Measurements from ENCODE around the gene PPP2R3A. TPM values are rescaled to one million over a fixed set of nuclear protein-coding genes. Genes with fewer than 3 reads are reported as not detected.

The PPP2R3A gene
- total and polyA plus RNA-seq, 9 of the 15 experiments (the other 6 are each of a cell fraction or from before 2014, with no cell fraction given): 0.10 to 0.50 (median 0.24) TPM

- 3% methylated on average over 11 of the region's 16 CpGs for WGBS (ENCODE audit: insufficient coverage, low coverage, missing lambda C conversion rate)
- Histone ChIP-seq H3K4me3 (peak overlapping the region; percentile 59), H3K4me2 (ENCODE audit: insufficient read depth, low read length) (peak overlapping the region; percentile 77), H3K27me3 (ENCODE audit: control insufficient read depth in 2 of 2, insufficient read depth in 2 of 2, low read length in 2 of 2) (no peaks in the 10 kb centered on the region), H3K36me3 (ENCODE audit: control insufficient read depth, insufficient read depth, low read length) (no peaks in the 10 kb centered on the region), H3K9me3 (replicated peaks; ENCODE audit: control insufficient read depth, insufficient read depth, low read depth, low read length) (no peaks in the 10 kb centered on the region), H3K4me1 (replicated peaks in 1 of 2; ENCODE audit: control insufficient read depth in 2 of 2, insufficient read depth in 2 of 2, low read length in 2 of 2) (peaks cover 0 to 7% of the 10 kb centered on the region in 2 experiments; a peak in 2 of 5 replicates), H3K79me2 (ENCODE audit: control insufficient read depth, insufficient read depth, low read length) (no peaks in the 10 kb centered on the region), H3K9me1 (ENCODE audit: control insufficient read depth, insufficient read depth, low read length) (no peaks in the 10 kb centered on the region), H2AFZ (ENCODE audit: low read depth, low read length) (peak overlapping the region; percentile 83), H3K9ac (ENCODE audit: insufficient read depth in 1 of 2, low read depth in 2 of 2, low read length in 2 of 2) (peak overlapping the region in 1 of 2 experiments; percentile 68; a peak in 1 of 4 replicates), H3K27ac (ENCODE audit: extremely low read depth, low read depth, low read length) (no peak overlapping the region), H4K20me1 (replicated peaks; ENCODE audit: control insufficient read depth, insufficient read depth, low read length) (no peaks in the 10 kb centered on the region)
- ChIA-PET POLR2A (no interaction called here), CTCF (ENCODE audit: low intra/inter-chr PET ratio) (no interaction called here)
- intact Hi-C loops (cut with micrococcal nuclease): no loop called here
- DNase-seq (ENCODE audit: extremely low read depth in 1 of 4, low spot score in 3 of 4): no peak
- ATAC-seq: peak; percentile 42
- no peak for FAIRE-seq
- in situ Hi-C loops (cut with MboI): no loop called here
- no TSS peak for BruUV-seq (replicated peaks)
- TF ChIP-seq HMGN3 (IDR thresholded peaks at IDR 0.05; ENCODE audit: borderline replicate concordance, extremely low read depth, insufficient read length, low read depth, low read length) (peak; percentile 9), LARP7 (IDR thresholded peaks at IDR 0.05) (peak; percentile 89; the same call in 1 of the 2 replicates), ZNF316 (IDR thresholded peaks at IDR 0.05) (0 out of 2 replicates have a peak, but pooled peaks have one; percentile 16), POLR3G (IDR thresholded peaks at IDR 0.05; ENCODE audit: extremely low read depth, insufficient read length, insufficient replicate concordance) (no peak)
These were observed 411 bp upstream of the PPP2R3A start for GRCh38 chr3:135965129-135965505.

- TF ChIP-seq, protein P1, sequence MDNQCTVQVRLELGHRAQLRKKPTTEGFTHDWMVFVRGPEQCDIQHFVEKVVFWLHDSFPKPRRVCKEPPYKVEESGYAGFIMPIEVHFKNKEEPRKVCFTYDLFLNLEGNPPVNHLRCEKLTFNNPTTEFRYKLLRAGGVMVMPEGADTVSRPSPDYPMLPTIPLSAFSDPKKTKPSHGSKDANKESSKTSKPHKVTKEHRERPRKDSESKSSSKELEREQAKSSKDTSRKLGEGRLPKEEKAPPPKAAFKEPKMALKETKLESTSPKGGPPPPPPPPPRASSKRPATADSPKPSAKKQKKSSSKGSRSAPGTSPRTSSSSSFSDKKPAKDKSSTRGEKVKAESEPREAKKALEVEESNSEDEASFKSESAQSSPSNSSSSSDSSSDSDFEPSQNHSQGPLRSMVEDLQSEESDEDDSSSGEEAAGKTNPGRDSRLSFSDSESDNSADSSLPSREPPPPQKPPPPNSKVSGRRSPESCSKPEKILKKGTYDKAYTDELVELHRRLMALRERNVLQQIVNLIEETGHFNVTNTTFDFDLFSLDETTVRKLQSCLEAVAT (IDR thresholded peaks at IDR 0.05): no peak
- TF ChIP-seq ZNF316 (IDR thresholded peaks at IDR 0.05): peak; percentile 23; the same call in 1 of the 2 replicates
- no peak for TF ChIP-seq ZNF785 (CRISPR knock-in tag; IDR thresholded peaks at IDR 0.05)
- TF ChIP-seq MEF2A (IDR thresholded peaks at IDR 0.05; ENCODE audit: control insufficient read depth, low read depth, low read length): no peak
- TF ChIP-seq GABPB1 (CRISPR knock-in tag; IDR thresholded peaks at IDR 0.05): no peak
- Histone ChIP-seq H3K27ac (ENCODE audit: extremely low read depth, low read depth, low read length) (no peak overlapping the region), H3K9me3 (replicated peaks; ENCODE audit: control insufficient read depth, insufficient read depth, low read depth, low read length) (no peaks in the 10 kb centered on the region), H3K79me2 (ENCODE audit: control insufficient read depth, insufficient read depth, low read length) (no peaks in the 10 kb centered on the region), H3K9me1 (ENCODE audit: control insufficient read depth, insufficient read depth, low read length) (no peaks in the 10 kb centered on the region), H3K4me1 (replicated peaks in 1 of 2; ENCODE audit: control insufficient read depth in 2 of 2, insufficient read depth in 2 of 2, low read length in 2 of 2) (peaks cover 0 to 7% of the 10 kb centered on the region in 2 experiments; a peak in 2 of 5 replicates), H3K27me3 (ENCODE audit: control insufficient read depth in 2 of 2, insufficient read depth in 2 of 2, low read length in 2 of 2) (no peaks in the 10 kb centered on the region), H3K36me3 (ENCODE audit: control insufficient read depth, insufficient read depth, low read length) (no peaks in the 10 kb centered on the region), H4K20me1 (replicated peaks; ENCODE audit: control insufficient read depth, insufficient read depth, low read length) (no peaks in the 10 kb centered on the region), H3K4me2 (ENCODE audit: insufficient read depth, low read length) (peak overlapping the region; percentile 73), H3K9ac (ENCODE audit: insufficient read depth in 1 of 2, low read depth in 2 of 2, low read length in 2 of 2) (peak overlapping the region; percentile 41 to 90; a peak in 3 of 4 replicates), H2AFZ (ENCODE audit: low read depth, low read length) (peak overlapping the region; percentile 84), H3K4me3 (peak overlapping the region; percentile 59)
- intact Hi-C loops (cut with micrococcal nuclease) (no loop called here), in situ Hi-C loops (cut with MboI) (no loop called here)
- FAIRE-seq (no peak), ATAC-seq (peak; percentile 8; the same call in 2 of the 3 replicates), DNase-seq (ENCODE audit: extremely low read depth in 1 of 4, low spot score in 3 of 4) (peak in 1 of 4 experiments; percentile 18)
- WGBS (ENCODE audit: insufficient coverage, low coverage, missing lambda C conversion rate): 7% methylated on average over 24 of the region's 38 CpGs
- ChIA-PET CTCF (ENCODE audit: low intra/inter-chr PET ratio) (no interaction called here), POLR2A (interaction anchor here (1.0 kb wide), 1 partner anchor 23 kb away, joined by 3 read pairs; no protein-coding TSS in a partner anchor)
- BruUV-seq (replicated peaks): TSS peak; percentile 42
These were observed 888 bp downstream of the PPP2R3A start for GRCh38 chr3:135966271-135966961.

Measured in K562 (cell line).